ENCODE measurements around the gene SLC52A1.

The SLC52A1 gene

DNA sequence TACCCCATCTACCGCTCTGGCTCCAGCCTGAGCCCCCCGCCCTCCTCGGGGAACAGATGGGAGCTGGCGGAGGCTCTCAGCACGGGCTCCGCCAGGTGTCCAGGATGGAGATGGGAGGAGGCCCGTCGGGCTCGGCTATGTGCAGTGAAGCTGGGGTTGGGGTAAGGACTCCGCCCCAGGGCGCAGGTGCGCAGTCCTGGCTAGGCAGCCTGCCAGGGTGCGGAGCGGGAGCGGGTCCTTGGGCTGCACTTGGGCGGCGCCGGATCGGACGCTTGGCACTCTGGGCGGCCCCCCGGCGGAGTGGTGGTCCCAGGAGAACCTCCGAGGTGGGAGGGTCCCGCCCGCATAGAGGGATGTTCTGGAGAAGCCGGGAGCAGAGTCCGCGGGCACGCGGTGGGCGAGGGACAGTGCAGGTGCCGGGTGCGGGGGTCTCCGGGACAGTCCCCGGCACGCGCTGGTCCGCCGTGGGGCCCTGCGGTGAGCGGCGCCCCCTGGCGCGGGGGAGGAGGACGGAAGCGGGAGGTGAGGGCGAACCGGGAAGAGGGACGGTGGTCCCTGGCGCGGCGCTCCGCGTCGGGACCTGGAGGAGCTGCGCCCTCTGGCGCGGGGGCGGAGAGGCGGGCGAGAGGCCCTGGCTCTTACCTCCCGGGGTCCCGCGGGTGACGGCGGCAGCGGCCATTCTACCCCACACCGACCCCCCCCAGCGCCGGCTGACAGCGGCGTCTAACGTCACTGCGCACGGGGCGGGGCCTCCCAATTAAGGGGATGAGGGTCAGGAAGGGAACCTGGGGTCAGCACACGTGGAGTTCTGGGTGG, 48.1 kb downstream of the SLC52A1 start, which contains the start of gene CAMTA2:
Gene CAMTA2, minus strand, starts transcription at position 725 of the 816 bp plus-strand sequence. CDS start 1,453 bp downstream, outside the sequence.
- DNase-seq, result peak; percentile 7

DNA sequence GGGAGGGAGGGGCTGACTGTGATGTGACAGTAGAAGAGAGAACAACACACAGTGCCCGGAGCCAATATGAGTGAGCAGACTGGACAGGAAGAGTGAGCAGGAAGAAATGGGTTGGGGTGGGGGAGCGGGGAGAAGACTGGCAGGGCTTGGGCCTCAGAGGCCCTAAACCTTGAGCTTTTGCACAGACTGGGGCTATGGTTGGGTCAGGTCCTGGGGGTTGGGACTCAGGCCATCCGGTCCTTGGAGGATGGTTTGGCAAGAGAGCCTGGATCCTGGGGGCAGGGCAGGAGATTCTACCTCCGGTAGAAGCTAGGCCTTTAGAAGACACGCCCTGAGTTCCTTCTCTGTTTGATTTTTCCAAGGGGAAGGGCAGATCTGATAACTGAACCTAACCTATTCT, 48.8 kb downstream of the SLC52A1 start:
- DNase-seq, result no peak

Data from NCI-H2081 treated with DMSO at 0.1 percent for 48 hours (cell line).